ENCODE measurements around the gene FBLN1.

FBLN1 gene

DNA sequence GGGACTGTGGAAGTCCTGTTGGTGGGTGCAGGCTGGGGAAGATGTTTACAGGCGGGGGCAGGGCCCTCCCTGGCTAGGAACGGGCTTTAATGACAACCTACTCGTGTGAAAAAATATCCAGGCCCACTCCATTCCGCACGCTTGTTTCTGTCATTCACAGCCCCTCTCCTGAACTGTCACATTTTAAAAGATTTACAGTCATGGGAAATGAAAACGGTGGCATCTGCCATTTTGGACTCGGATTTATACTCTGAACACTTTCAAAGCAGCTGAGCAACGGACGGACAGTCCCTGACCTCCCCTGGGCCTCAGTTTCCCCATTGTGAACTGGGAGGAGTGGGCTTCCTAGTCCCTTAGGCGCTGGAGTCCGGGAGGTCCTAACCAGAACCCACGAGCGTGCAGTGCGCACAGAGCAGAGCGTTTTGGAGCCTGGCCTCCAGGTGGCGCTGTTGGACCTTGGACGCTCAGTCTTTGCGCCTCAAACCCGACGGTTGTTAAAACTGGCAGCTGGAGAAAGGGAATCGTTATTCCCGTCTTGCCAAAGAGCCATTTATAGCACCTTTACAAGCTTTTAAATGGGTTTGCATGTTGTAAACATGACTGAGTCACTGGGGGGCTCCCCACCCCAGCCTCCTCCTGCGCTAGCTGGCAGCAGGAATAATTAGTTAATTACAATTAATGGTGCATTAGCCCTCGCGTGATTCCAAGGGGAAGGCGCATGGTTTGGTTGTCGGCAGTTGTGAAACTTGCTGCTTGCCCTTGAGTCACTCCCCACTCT, 75.3 kb downstream of the FBLN1 start:
- H3K4me3 ChIP-seq (ENCODE audit: low read depth, low read length) = no peak overlapping the region
- peak; percentile 96 for DNase-seq (ENCODE audit: low read depth)
- TF ChIP-seq MYC (IDR thresholded peaks at IDR 0.05; ENCODE audit: low read depth, low read length) (peak; percentile 41), CTCF (IDR thresholded peaks at IDR 0.05; ENCODE audit: low read depth, low read length) (peak; percentile 87), POLR2A (IDR thresholded peaks at IDR 0.05; ENCODE audit: extremely low read depth, insufficient read length) (no peak)
- TF ChIP-seq, protein P1, sequence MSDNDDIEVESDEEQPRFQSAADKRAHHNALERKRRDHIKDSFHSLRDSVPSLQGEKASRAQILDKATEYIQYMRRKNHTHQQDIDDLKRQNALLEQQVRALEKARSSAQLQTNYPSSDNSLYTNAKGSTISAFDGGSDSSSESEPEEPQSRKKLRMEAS (IDR thresholded peaks at IDR 0.05; ENCODE audit: low read depth, low read length) = peak; percentile 54

- peak; percentile 56 for DNase-seq (ENCODE audit: low read depth)
- TF ChIP-seq, protein P1 (IDR thresholded peaks at IDR 0.05; ENCODE audit: low read depth, low read length) = no peak
- H3K4me3 ChIP-seq (ENCODE audit: low read depth, low read length) = no peak overlapping the region
Measured at GRCh38 chr22:45578524-45579147, 76.0 kb downstream of the FBLN1 start.

- H3K4me3 ChIP-seq (ENCODE audit: low read depth, low read length) = no peak overlapping the region
- TF ChIP-seq CTCF (IDR thresholded peaks at IDR 0.05; ENCODE audit: low read depth, low read length) (no peak), MYC (IDR thresholded peaks at IDR 0.05; ENCODE audit: low read depth, low read length) (no peak), POLR2A (IDR thresholded peaks at IDR 0.05; ENCODE audit: extremely low read depth, insufficient read length) (no peak)
- TF ChIP-seq, protein P1 (IDR thresholded peaks at IDR 0.05; ENCODE audit: low read depth, low read length) = no peak
- DNase-seq (ENCODE audit: low read depth) = no peak
Measured at GRCh38 chr22:45579306-45579705, 76.6 kb downstream of the FBLN1 start.

GRCh38 chr22:45579806-45580725, 77.4 kb downstream of the FBLN1 start:
- TF ChIP-seq, protein P1 (IDR thresholded peaks at IDR 0.05; ENCODE audit: low read depth, low read length) = no peak
- no peak for TF ChIP-seq CTCF (IDR thresholded peaks at IDR 0.05; ENCODE audit: low read depth, low read length)
- no peak for TF ChIP-seq POLR2A (IDR thresholded peaks at IDR 0.05; ENCODE audit: extremely low read depth, insufficient read length)
- no peak for TF ChIP-seq MYC (IDR thresholded peaks at IDR 0.05; ENCODE audit: low read depth, low read length)
- no peak overlapping the region for H3K4me3 ChIP-seq (ENCODE audit: low read depth, low read length)
- no peak for DNase-seq (ENCODE audit: low read depth)

DNA sequence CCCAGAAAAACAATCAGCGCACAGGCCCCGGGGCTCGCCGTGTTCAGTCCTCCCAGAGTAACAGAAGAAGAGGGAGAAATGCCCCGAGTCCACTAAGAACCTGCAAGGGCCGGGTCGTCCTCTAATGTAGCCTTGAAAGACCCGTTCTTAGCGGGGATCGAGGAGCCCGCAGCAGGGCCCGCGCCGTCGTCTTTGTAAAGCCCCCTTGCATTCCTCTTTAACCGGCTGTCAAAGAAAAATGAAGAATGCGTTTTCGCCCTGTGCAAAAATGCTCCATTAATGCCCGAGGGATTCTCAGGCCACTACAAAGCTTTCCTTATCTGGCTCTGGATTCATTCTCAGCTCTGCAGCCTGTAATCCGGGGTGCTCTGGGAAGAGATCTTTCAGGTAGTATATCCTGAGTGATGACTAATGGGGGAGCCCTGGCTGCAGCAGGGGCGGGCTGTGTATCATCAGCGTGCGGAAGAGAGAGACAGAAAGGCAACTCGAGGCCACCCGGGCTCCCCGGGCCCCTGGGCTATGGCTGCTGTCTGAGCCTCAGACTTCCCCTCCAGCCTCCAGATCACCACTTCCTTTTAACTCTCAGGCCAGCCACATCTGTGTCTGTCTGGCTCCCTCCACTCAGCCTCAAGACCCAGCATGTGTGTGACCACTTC, 78.2 kb downstream of the FBLN1 start:
- TF ChIP-seq CTCF (IDR thresholded peaks at IDR 0.05; ENCODE audit: low read depth, low read length) = no peak
- TF ChIP-seq, protein P1 (IDR thresholded peaks at IDR 0.05; ENCODE audit: low read depth, low read length) = no peak; the same call in 1 of the 2 replicates
- TF ChIP-seq MYC (IDR thresholded peaks at IDR 0.05; ENCODE audit: low read depth, low read length) = no peak
- TF ChIP-seq POLR2A (IDR thresholded peaks at IDR 0.05; ENCODE audit: extremely low read depth, insufficient read length) = no peak
- peak; percentile 92 for DNase-seq (ENCODE audit: low read depth)
- no peak overlapping the region for H3K4me3 ChIP-seq (ENCODE audit: low read depth, low read length)
